Ectodermal cell (in vitro differentiated cells): ENCODE measurements around the gene CEP128.

Source experiments
- H3K27ac ChIP-seq: 2 replicates; pipeline ENCODE4 v1.7.0; 2013; ENCODE audit warnings: mild to moderate bottlenecking, low read depth, low read length; ENCODE audit not compliant: insufficient read depth, poor library complexity, severe bottlenecking
- H3K27me3 ChIP-seq: 2 replicates; pipeline ENCODE4 v1.7.0; 2013; ENCODE audit warnings: mild to moderate bottlenecking, low read length; ENCODE audit not compliant: insufficient read depth, control insufficient read depth, poor library complexity, severe bottlenecking
- H3K36me3 ChIP-seq: one replicate; pipeline ENCODE4 v1.7.0; 2013; ENCODE audit warnings: low read length; ENCODE audit not compliant: control insufficient read depth, insufficient read depth
- H3K4me1 ChIP-seq: one replicate; pipeline ENCODE4 v1.7.0; 2013; ENCODE audit warnings: low read length; ENCODE audit not compliant: control insufficient read depth, insufficient read depth
- H3K4me3 ChIP-seq: 2 replicates; pipeline ENCODE4 v1.7.0; 2013; ENCODE audit warnings: low read depth, low read length, control low read depth; ENCODE audit not compliant: insufficient read depth
- H3K9me3 ChIP-seq: 2 replicates; pipeline ENCODE4 v1.7.0; 2013; ENCODE audit warnings: mild to moderate bottlenecking, low read length, moderate library complexity; ENCODE audit not compliant: control insufficient read depth
- WGBS, 2 experiments: methylation state at CpG; one replicate each; pipeline ENCODE4 v1.1.7; 2013; ENCODE audit warnings: missing lambda C conversion rate in 2 of 2; 5-methylcytosine and 5-hydroxymethylcytosine counted together

Gene CEP128

GRCh38 chr14:80521456-80521855 is 420.1 kb downstream of the CEP128 start:
- no peak overlapping the region for H3K27ac ChIP-seq
- H3K4me3 ChIP-seq = no peak overlapping the region
- no peaks in the 10 kb centered on the region for H3K4me1 ChIP-seq
- no peaks in the 10 kb centered on the region for H3K27me3 ChIP-seq
- WGBS, 2 experiments = 93 to 100% methylated on average over 2 of the region's 3 CpGs
- H3K9me3 ChIP-seq = no peaks in the 10 kb centered on the region
- H3K36me3 ChIP-seq = no peaks in the 10 kb centered on the region

GRCh38 chr14:80519002-80519401 is 422.5 kb downstream of the CEP128 start:
- H3K36me3 ChIP-seq = no peaks in the 10 kb centered on the region
- no peak overlapping the region for H3K27ac ChIP-seq
- no peak overlapping the region for H3K4me3 ChIP-seq
- no peaks in the 10 kb centered on the region for H3K27me3 ChIP-seq
- H3K9me3 ChIP-seq = no peaks in the 10 kb centered on the region
- H3K4me1 ChIP-seq = no peaks in the 10 kb centered on the region

- Histone ChIP-seq H3K27me3 (no peaks in the 10 kb centered on the region), H3K36me3 (no peaks in the 10 kb centered on the region), H3K4me3 (no peak overlapping the region), H3K9me3 (no peaks in the 10 kb centered on the region), H3K27ac (no peak overlapping the region), H3K4me1 (no peaks in the 10 kb centered on the region)
- WGBS, 2 experiments = 96 to 98% methylated on average over 4 of the region's 4 CpGs
Observed at GRCh38 chr14:80518173-80518572, 423.4 kb downstream of the CEP128 start.

- Histone ChIP-seq H3K4me3 (no peak overlapping the region), H3K4me1 (no peaks in the 10 kb centered on the region), H3K27ac (no peak overlapping the region), H3K36me3 (no peaks in the 10 kb centered on the region), H3K27me3 (no peaks in the 10 kb centered on the region), H3K9me3 (no peaks in the 10 kb centered on the region)
- 94 to 100% methylated on average over 1 to 2 of the region's 3 CpGs for WGBS, 2 experiments
Observed at GRCh38 chr14:80507292-80507869, 434.2 kb downstream of the CEP128 start.

GRCh38 chr14:80504781-80505180 is 436.8 kb downstream of the CEP128 start:
- Histone ChIP-seq H3K27me3 (no peaks in the 10 kb centered on the region), H3K4me3 (no peak overlapping the region), H3K27ac (no peak overlapping the region), H3K4me1 (no peaks in the 10 kb centered on the region), H3K9me3 (no peaks in the 10 kb centered on the region), H3K36me3 (no peaks in the 10 kb centered on the region)
- WGBS, 2 experiments = 95% methylated on average over 3 of the region's 4 CpGs

- H3K27ac ChIP-seq = no peak overlapping the region
- 92 to 96% methylated on average over 2 of the region's 2 CpGs for WGBS, 2 experiments
Observed at GRCh38 chr14:80498533-80498932, 443.0 kb downstream of the CEP128 start.

GRCh38 chr14:80496090-80496489 is 445.4 kb downstream of the CEP128 start:
- Histone ChIP-seq H3K36me3 (no peaks in the 10 kb centered on the region), H3K4me3 (no peak overlapping the region), H3K9me3 (no peaks in the 10 kb centered on the region), H3K4me1 (no peaks in the 10 kb centered on the region), H3K27me3 (no peaks in the 10 kb centered on the region), H3K27ac (no peak overlapping the region)
- WGBS, 2 experiments = 98 to 100% methylated on average over 2 to 3 of the region's 4 CpGs

More at GRCh38 chr14:80498533-80498932, 443.0 kb downstream of the CEP128 start:
- no peaks in the 10 kb centered on the region for H3K4me1 ChIP-seq
- no peaks in the 10 kb centered on the region for H3K36me3 ChIP-seq
- no peaks in the 10 kb centered on the region for H3K27me3 ChIP-seq
- no peaks in the 10 kb centered on the region for H3K9me3 ChIP-seq
- no peak overlapping the region for H3K4me3 ChIP-seq

GRCh38 chr14:80494769-80495168 is 446.8 kb downstream of the CEP128 start:
- Histone ChIP-seq H3K27ac (no peak overlapping the region), H3K36me3 (no peaks in the 10 kb centered on the region), H3K27me3 (no peaks in the 10 kb centered on the region), H3K4me3 (no peak overlapping the region), H3K9me3 (no peaks in the 10 kb centered on the region), H3K4me1 (no peaks in the 10 kb centered on the region)
- WGBS, 2 experiments = 85 to 94% methylated on average over 2 of the region's 2 CpGs

- no peaks in the 10 kb centered on the region for H3K9me3 ChIP-seq
- WGBS, 2 experiments = 94 to 97% methylated on average over 5 of the region's 5 CpGs
- no peak overlapping the region for H3K4me3 ChIP-seq
- H3K27ac ChIP-seq = no peak overlapping the region
- no peaks in the 10 kb centered on the region for H3K36me3 ChIP-seq
- H3K27me3 ChIP-seq = no peaks in the 10 kb centered on the region
- H3K4me1 ChIP-seq = no peaks in the 10 kb centered on the region
Observed at GRCh38 chr14:80493620-80494019, 447.9 kb downstream of the CEP128 start.

- no peaks in the 10 kb centered on the region for H3K36me3 ChIP-seq
- no peaks in the 10 kb centered on the region for H3K9me3 ChIP-seq
- H3K4me3 ChIP-seq = no peak overlapping the region
- H3K27ac ChIP-seq = no peak overlapping the region
- no peaks in the 10 kb centered on the region for H3K4me1 ChIP-seq
- WGBS, 2 experiments = 94 to 96% methylated on average over 2 of the region's 2 CpGs
- no peaks in the 10 kb centered on the region for H3K27me3 ChIP-seq
Observed at GRCh38 chr14:80491650-80492049, 449.9 kb downstream of the CEP128 start.

GRCh38 chr14:80491131-80491530 is 450.4 kb downstream of the CEP128 start:
- no peak overlapping the region for H3K27ac ChIP-seq

More at GRCh38 chr14:80491131-80491530, 450.4 kb downstream of the CEP128 start:
- H3K27me3 ChIP-seq = no peaks in the 10 kb centered on the region
- H3K4me3 ChIP-seq = no peak overlapping the region
- WGBS, 2 experiments = 42 to 60% methylated on average over 4 of the region's 4 CpGs
- no peaks in the 10 kb centered on the region for H3K4me1 ChIP-seq
- no peaks in the 10 kb centered on the region for H3K36me3 ChIP-seq
- H3K9me3 ChIP-seq = no peaks in the 10 kb centered on the region
